Osteoblast (primary cell): Measurements from ENCODE around the gene EEIG2. TPM values are rescaled to one million over a fixed set of nuclear protein-coding genes. Genes with fewer than 3 reads are reported as not detected.

Source experiments
- total RNA-seq: library from RNA; depleted of rRNA; stranded (reverse); fragments of >200 nt; gene quantifications from 2 replicates; pipeline ENCODE4 v1.2.3, GENCODE V29; 2012

Gene EEIG2
- total RNA-seq, 1 donor, result 11.2 TPM

Other genes starting within 250 kb of the EEIG2 start
- gene NBPF6, start 109.8 kb upstream of the EEIG2 start, total RNA-seq, result 0.36 TPM in 1 of 2 replicates, not detected in the other
- 4.7 and 5.3 TPM in 2 replicates for gene HENMT1, start 101.0 kb downstream of the EEIG2 start, total RNA-seq
- 14.1 and 19.7 TPM in 2 replicates for gene PRPF38B, start 132.2 kb downstream of the EEIG2 start, total RNA-seq
- gene FNDC7, start 152.8 kb downstream of the EEIG2 start, total RNA-seq, result not detected in 2 replicates
- gene STXBP3, start 186.6 kb downstream of the EEIG2 start, total RNA-seq, result 63.1 and 68.4 TPM in 2 replicates